Activated CD4-positive, CD25-positive, alpha-beta regulatory T cell (primary cell): ENCODE data around the gene PTGER2.

Experiments used
- DNase-seq, 4 experiments: peaks; one replicate each; lab custom pipeline; 2025; lab: John Stamatoyannopoulos, UW

PTGER2 gene

GRCh38 chr14:52342849-52343596 lies 28.9 kb downstream of the PTGER2 start:
- DNase-seq, result no peak

- DNase-seq, result no peak
Observed at GRCh38 chr14:52346778-52347177, 32.7 kb downstream of the PTGER2 start.

GRCh38 chr14:52348279-52348678 lies 34.2 kb downstream of the PTGER2 start:
- no peak for DNase-seq

GRCh38 chr14:52348776-52349175 lies 34.7 kb downstream of the PTGER2 start:
- DNase-seq, result no peak

GRCh38 chr14:52349731-52350130 lies 35.6 kb downstream of the PTGER2 start:
- no peak for DNase-seq

- DNase-seq, result no peak
Observed at GRCh38 chr14:52350445-52350844, 36.3 kb downstream of the PTGER2 start.

GRCh38 chr14:52351233-52352060 lies 37.3 kb downstream of the PTGER2 start:
- DNase-seq, result no peak

GRCh38 chr14:52352061-52352491 lies 38.0 kb downstream of the PTGER2 start:
- DNase-seq, result no peak

GRCh38 chr14:52352569-52352968 lies 38.5 kb downstream of the PTGER2 start:
- DNase-seq, result no peak

- no peak for DNase-seq
Observed at GRCh38 chr14:52354242-52354641, 40.1 kb downstream of the PTGER2 start.

GRCh38 chr14:52355016-52355431 lies 40.9 kb downstream of the PTGER2 start:
- no peak for DNase-seq

- no peak for DNase-seq
Observed at GRCh38 chr14:52355526-52355925, 41.4 kb downstream of the PTGER2 start.

- DNase-seq, result no peak
Observed at GRCh38 chr14:52356025-52356424, 41.9 kb downstream of the PTGER2 start.

- no peak for DNase-seq
Observed at GRCh38 chr14:52360831-52361230, 46.7 kb downstream of the PTGER2 start.

GRCh38 chr14:52363041-52363704 lies 49.1 kb downstream of the PTGER2 start:
- DNase-seq, result no peak

- DNase-seq, result no peak
Observed at GRCh38 chr14:52363961-52364360, 49.8 kb downstream of the PTGER2 start.

GRCh38 chr14:52365071-52365470 lies 51.0 kb downstream of the PTGER2 start:
- no peak for DNase-seq

GRCh38 chr14:52366796-52367315 lies 52.7 kb downstream of the PTGER2 start:
- no peak for DNase-seq

GRCh38 chr14:52369305-52369801 lies 55.2 kb downstream of the PTGER2 start:
- DNase-seq, result no peak

GRCh38 chr14:52370406-52370935 lies 56.4 kb downstream of the PTGER2 start:
- DNase-seq, result no peak

- DNase-seq, result no peak
Observed at GRCh38 chr14:52377940-52378339, 63.8 kb downstream of the PTGER2 start.
